GM12873 (cell line): ENCODE results near the gene GBF1.

Source experiments
- CTCF ChIP-seq: IDR thresholded peaks from 2 replicates; pipeline ENCODE4 v1.5.1; 2012; ENCODE audit warnings: low read depth, mild to moderate bottlenecking, moderate library complexity, low read length, control low read depth; ENCODE audit not compliant: insufficient read depth; ENCODE audit errors: missing control alignments

The GBF1 gene

DNA sequence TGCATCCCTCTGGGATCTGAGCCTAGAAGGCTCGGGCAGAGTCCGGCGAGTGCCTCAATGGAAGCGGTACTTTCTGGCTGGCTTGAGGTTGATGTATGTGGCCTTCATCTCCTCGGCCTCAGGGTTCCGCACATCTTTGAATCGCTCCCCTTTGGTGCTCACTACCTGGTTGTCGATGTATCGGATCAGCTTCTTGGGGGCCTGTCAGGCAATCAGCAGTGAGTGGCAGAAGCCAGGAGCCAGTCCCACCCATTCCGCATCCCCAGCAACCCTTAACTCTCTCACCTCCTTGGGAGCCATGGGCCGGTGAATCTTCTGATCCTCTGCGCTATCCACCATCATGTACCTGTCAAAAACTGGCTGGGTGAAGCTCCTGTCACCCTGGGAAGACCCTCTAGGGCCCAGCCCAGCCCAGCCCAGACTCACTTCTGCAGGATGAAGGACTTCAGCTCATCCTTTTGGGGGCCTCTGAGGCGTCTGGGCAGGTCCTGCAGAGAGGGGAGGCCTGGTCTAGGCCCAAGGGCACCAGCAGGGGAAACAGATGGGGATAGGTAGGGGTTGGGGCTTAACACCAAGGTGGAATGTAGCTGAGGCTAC lies 178.1 kb downstream of the GBF1 start:
- TF ChIP-seq CTCF: no peak

DNA sequence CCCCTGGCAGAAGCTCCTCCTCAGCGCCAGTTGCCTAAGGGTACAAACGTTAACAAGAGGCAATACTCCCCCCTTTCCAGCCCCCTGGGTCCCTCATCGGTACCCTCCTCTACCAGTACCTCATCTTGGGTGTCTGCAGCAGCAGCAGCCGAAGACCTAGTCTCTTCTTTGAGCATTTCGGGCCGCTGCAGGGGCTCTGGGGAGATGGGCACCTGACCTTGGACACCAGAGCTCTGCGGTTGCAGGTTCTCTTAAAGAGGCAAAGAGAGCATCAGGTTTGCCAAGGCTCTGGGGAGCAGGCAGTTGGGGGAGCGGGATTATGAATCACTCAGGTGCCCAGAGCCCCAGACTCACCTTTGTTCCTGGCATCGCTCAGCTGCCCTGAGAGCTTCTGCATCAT lies 178.8 kb downstream of the GBF1 start:
- TF ChIP-seq CTCF: no peak

DNA sequence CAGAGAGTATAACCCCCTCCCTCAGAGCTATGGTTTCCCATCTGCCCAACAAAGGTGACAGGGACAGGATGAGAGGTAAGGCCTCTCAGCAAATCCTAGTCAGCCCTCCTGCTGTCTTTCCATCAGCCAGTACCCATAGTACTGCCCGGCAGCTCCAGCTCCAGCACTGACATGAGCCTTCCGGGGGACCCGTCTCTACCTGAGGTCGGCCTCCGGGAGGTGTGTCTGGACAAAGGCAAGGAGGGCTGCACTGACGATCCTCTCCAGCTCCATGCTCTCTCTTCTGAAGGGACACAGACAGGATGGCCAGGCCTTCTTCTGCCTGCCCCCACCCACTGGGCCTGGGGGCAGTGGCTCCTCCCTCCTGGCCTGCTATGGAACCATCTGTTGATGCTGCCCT lies 179.6 kb downstream of the GBF1 start:
- TF ChIP-seq CTCF: no peak

DNA sequence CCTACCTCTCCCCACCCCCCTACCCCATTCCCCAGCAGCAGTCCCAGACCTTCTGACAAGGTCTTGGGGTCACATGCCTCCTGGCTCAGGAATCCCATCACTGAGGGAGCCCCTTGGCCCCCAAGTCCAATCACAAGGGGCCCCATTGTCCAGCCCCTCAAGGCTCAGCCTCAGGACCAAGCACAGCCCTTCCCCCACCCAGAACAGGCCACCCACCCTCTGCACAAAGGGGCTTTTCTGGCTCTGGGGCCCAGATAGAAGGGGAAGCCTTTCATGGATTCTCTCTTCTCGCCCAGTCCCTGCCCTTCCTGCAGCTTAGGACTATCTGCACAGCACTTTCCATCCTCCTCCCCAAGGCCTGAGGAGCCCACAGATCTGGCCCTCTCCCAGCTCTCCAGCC lies 180.1 kb downstream of the GBF1 start:
- TF ChIP-seq CTCF: no peak

DNA sequence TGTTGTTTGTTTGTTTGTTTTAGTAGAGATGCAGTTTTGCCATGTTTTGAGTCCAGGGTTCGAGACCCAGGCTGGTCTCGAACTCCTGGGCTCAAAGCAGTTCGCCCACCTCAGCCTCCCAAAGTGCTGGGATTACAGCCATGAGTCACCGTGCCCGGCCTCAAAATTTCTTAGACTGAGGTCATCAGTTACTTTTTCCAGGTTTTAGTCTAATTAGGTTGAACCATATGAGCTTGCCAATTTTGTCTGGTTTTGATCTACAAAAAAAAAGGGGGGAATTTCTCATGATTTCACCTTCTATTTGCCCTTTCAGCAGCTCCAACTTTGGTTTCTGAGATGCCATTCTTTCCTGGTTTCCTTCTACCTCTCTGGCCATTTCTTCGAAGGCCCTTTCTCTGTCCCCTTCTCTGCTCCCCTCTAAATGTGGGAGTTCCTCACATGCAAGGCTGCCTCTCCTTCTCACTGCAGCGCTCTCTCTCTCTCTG lies 181.5 kb downstream of the GBF1 start:
- no peak for TF ChIP-seq CTCF

DNA sequence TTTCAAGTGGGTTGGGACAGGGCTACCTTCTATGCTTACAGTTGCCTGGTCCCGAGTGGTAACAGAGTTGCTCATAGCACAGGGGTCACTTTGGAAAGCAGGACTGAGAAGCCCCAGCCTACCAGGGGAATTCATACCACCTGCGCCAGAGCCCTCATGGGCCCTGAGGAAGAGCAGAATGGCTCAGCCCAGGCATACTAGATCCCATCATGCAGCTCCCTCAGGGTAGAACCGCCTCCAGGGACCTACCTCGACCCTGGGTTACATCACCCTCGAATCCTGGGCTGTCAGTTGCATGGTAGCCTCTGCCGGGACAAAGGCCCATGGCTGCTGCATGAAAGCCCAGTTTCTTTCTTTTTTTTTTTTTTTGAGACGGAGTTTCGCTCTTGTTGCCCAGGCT lies 184.1 kb downstream of the GBF1 start:
- no peak for TF ChIP-seq CTCF

GRCh38 chr10:102431452-102432124 lies 186.3 kb downstream of the GBF1 start:
- TF ChIP-seq CTCF: no peak
